Keratinocyte (primary cell): ENCODE results near the gene CRIM1.

Experiments
- CTCF ChIP-seq, 3 experiments: IDR thresholded peaks in 1 of 3; conservative IDR thresholded peaks in 1 of 3; optimal IDR thresholded peaks in 1 of 3; 2 replicates in 2 of 3; 3 replicates in 1 of 3; pipeline versions ENCODE3 to v1.5.1; 2011; ENCODE audit warnings: low read length in 3 of 3, mild to moderate bottlenecking in 3 of 3, moderate library complexity in 2 of 3, control low read depth in 1 of 3, inconsistent platforms in 1 of 3; ENCODE audit not compliant: insufficient read depth in 2 of 3; ENCODE audit errors: extremely low read depth in 1 of 3
- EZH2 ChIP-seq: IDR thresholded peaks from one replicate; pipeline ENCODE4 v1.6.1; 2012; ENCODE audit warnings: inconsistent platforms, mild to moderate bottlenecking, low read length, moderate library complexity

DNA sequence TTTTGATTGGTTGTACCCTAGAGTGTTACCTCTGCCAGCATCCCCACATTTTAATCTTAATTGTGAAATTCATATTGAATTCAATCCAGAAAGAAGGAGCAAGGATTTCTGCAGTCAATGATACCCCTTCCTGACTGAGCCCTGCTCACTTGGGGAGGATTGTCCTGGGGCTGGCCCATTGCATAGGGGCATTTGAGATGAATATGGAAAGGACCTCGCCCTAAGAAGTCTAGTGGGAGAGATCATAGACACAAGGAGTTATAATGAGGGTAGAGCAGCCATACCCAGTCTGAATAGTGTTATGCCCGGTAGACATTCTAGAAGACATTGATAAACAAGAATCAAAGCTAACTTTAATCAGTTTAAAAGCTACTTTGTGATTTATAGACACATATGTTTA, 53.8 kb downstream of the CRIM1 start:
- TF ChIP-seq CTCF (optimal IDR thresholded peaks at IDR 0.05 in 1 of 3, IDR thresholded peaks at IDR 0.05 in 1 of 3, conservative IDR thresholded peaks at IDR 0.05 in 1 of 3; ENCODE audit: extremely low read depth in 1 of 3, insufficient read depth in 2 of 3, low read length in 3 of 3) = no peak
- no peak for TF ChIP-seq EZH2
